MV-4-11 (cell line): ENCODE data around the gene RRM1.
A peak's percentile ranks its signal among the peaks of the same experiment; 100 is the strongest.

Experiments
- DNase-seq: peaks from one replicate; lab custom pipeline; 2025; lab: John Stamatoyannopoulos, UW

The RRM1 gene

DNA sequence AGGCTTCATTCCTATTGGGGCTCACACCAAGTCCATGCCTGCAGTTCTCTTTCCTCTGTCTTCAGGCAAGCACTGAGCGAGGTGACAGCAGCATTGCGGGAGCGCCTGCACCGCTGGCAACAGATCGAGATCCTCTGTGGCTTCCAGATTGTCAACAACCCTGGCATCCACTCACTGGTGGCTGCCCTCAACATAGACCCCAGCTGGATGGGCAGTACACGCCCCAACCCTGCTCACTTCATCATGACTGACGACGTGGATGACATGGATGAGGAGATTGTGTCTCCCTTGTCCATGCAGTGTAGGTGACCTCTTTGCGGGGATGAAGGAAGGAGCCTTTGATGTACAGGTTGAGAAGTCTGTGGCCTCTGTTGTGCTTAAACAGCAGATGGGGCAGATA is 11.4 kb upstream of the RRM1 start:
- DNase-seq, result no peak

DNA sequence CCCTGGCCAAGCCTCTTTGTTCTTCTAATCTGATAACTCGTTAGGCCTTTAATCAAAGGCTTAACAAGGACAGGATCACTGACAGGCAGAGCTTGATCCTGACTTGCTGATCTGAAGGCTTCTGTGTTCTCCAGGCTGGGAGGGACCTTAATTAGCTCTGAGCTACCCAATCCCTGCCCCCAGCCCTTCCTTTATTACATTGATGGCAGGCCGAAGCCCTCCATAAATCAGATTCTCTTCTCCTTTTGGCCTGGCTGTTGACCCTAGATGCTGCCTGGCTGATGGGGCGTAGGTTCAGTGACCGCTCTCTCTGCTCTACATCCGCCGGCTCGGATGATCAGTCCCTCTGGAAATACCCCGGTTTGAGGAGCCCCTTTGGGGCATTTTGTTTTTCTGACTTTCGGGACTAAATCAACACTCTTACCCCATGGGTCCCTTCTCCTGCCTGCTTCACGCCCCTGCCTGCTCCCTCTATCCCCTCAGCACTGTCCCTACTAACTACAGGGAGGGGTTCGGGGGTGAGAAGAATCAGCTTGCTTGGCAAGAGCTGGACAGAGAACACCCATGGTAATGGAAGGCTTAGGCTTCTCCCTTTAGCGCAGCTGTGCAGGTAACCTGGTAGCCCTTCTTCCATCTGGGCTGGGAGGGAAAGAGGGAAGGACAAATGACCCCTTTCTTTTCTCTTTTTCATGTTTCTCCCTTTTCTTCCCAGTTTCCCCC is 10.0 kb upstream of the RRM1 start:
- no peak for DNase-seq

DNA sequence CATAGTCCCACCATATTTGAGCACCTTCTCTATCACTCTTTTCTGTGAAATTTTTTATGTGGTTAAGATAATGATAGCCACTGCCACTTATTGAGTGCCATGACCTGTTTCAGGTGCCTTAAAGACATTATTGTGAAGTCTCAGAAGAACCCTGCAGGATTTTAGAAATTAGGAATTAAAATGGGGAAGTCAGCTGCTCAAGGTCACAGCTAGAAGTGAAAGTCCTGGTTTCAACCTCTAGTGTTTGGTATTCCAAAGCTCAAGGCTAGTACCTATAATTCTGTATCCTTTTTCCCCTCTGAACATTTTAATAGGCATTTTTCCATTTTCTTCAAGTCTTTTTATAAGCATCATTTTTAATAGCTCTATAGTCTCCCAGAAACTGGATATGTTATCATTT is 9.0 kb upstream of the RRM1 start:
- peak; percentile 8 for DNase-seq

DNA sequence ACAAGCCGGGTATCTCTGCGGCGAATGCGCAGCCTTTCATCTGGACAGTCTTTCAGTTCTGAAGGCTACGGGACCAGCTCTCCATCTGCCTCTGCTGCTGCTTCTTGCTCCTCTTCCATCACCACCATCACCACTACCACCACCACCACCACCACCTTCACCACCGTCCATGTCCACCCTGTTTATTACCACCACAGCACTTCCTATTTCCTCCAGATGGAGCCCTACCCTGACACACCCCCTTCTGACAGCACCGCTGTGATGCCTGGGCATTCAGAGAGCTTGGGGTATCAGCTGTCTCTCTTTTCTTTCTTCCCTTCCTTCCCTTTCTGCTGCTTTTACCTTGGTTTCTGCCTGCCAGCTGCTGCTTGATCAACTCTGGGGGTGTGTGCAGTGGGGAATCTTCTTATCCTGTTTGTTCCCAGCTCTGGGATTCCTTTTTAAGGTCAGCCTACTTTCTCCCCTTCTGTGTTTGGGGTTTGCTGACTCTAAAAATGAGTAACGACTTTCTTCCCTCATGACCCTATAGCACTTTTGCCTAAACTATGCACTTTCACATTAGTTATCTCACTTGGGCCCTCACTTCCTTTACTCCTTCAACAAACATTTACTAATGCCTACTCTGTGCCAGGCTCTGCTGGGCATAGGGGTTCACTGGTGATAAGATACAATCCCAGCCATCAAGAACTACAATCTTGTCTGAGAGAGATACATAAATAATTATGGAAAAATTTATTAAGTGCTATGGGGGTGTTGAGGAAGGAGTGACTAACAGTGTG is 7.8 kb upstream of the RRM1 start:
- no peak for DNase-seq

- DNase-seq, result no peak
Observed at GRCh38 chr11:4087551-4087950, 7.0 kb upstream of the RRM1 start.

- no peak for DNase-seq
Observed at GRCh38 chr11:4090258-4090657, 4.3 kb upstream of the RRM1 start.

- DNase-seq, result peak; percentile 70
Observed at GRCh38 chr11:4092026-4092425, 2.6 kb upstream of the RRM1 start.

DNA sequence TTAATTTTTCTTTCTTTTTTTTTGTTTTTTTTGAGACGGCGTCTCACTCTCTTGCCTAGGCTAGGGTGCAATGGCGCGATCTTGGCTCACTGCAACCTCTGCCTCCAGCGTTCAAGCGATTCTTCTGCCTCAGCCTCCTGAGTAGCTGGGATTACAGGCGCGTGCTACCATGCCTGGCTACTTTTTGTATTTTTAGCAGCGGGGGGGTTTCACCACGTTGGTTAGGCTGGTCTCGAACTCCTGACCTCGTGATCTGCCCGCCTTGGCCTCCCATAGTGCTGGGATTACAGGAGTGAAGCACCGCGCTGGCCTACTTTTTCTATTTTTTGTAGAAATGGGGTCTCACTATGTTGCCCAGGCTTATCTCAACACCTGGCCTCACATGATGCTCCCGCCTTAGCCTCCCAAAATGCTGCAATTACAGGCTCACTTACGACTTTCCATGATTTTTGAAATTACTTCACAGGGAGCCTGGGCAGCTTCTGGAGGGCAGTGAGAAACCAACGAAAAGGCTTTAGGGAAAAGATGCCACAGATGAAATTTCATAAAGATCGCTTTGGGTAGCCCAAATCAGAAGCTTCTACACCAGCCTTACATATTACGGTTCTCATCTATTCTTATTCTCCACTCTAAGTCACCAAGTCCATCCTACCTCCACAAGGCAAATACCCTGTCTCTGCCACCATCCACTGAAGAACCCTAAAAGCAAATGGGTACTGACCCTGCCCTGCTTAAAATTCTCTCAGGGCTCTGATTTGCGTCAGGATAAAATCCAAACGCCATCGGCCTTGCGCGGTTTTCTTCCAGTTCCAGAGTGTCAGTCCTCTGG is 866 bp upstream of the RRM1 start:
- DNase-seq, result no peak

DNA sequence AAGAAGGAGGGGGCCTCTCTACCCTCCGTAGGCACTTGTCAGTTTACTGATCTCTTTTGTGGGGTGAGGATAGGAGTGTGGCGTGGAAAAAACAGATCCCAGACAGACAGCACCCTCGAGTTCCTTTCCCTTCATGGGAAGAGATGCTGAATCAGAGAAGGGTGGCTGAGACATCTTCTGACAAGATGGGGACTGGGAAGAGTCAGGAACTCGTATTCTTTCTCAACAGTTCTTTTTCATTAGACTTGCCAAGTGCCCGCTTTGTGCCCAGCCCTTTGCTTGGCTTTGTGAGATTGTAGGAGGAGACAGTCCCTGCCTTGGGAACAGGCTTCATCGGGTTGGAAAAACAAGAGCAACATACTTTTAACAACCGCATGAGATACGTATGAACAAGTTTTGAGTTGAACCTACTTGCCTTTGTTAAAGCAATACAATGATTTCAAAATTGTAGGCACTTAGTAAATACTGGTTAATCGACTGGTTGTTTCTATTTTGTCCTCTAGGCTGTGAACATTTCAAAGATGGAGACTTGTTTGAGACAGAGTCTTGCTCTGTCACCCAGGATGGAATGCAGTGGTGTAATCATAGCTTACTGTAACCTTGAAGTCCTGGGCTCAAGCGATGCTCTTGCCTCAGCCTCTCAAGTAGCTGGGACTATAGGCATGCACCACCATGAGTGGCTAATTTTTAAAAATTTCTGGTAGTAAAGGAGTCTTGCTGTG is 1.1 kb downstream of the RRM1 start:
- no peak for DNase-seq

DNA sequence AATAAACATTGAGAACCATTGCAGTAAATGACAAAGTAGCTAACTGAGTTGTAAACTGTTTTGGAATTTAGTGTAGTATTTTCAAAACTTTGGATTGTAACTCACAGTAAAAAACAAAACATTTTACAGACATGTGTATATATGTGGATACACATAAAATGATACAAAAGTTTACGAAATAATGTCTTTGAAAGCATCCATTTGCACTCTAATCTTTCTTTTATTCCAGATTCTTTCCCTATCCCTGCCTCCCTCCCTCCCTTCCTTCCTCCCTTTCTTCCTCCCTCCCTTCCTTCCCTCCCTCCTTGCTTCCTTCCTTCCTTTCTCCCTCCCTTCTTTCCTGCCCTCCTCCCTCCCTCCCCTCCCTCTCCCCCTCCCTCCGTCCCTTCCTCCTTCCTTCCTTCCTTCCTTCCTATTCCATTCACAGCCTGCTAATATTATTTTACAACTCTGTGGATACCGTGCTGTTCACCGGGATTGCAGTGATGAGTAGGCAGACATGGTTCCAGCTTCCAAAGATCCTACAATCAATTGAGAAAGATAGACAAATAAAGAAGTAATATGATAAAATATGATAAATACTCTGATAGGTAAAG is 3.5 kb downstream of the RRM1 start:
- no peak for DNase-seq

- DNase-seq, result peak; percentile 30
Observed at GRCh38 chr11:4102711-4103110, 8.1 kb downstream of the RRM1 start.

- DNase-seq, result no peak
Observed at GRCh38 chr11:4103269-4103668, 8.7 kb downstream of the RRM1 start.

GRCh38 chr11:4105916-4106315 is 11.3 kb downstream of the RRM1 start:
- no peak for DNase-seq

GRCh38 chr11:4111834-4112233 is 17.2 kb downstream of the RRM1 start:
- DNase-seq, result no peak

- DNase-seq, result no peak
Observed at GRCh38 chr11:4115128-4115527, 20.5 kb downstream of the RRM1 start.

DNA sequence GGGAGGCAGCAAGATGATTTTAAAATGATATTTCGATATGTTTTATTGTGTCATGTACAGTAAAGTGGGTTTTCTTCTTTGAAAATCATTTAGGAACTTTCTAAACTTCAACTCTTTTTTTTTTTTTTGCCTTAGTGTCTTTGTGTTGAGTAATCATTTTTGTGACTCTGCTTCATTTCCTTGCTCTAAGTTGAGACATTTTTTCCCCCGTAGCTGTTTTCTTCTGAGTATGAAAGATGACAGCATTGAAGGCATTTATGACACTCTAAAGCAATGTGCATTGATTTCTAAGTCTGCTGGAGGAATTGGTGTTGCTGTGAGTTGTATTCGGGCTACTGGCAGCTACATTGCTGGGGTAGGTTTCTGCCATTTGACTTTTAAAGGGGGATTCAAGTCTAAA is 23.5 kb downstream of the RRM1 start:
- no peak for DNase-seq

DNA sequence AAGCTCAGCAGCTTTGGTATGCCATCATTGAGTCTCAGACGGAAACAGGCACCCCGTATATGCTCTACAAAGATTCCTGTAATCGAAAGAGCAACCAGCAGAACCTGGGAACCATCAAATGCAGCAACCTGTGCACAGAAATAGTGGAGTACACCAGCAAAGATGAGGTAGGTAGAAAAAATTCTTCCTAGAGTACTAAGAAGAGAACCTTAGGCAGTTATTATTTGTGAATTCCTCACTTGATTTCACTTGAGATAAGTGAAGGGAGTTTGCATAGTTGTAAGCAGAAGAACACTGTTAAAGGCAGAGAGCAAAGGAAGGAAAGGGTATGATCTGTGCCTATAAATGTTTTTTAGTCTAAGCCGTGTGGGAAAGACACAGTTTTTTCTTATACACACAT is 28.6 kb downstream of the RRM1 start:
- no peak for DNase-seq

DNA sequence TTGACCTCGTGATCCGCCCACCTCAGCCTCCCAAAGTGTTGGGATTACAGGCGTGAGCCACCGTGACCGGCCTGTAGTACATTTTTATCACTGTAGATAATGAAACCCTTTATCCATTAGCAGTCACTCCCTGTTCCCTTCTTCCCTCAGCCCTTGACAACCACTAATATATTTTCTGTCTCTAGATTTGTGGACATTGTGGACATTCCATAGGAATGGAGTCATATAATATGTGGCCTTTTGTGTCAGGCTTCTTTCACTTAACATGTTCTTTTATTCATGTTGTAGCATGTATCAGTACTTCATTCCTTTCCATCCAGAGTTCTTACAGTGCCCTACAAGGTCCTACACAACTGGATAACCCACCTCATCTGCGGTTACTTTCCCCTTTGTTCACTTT is 30.5 kb downstream of the RRM1 start:
- DNase-seq, result no peak

DNA sequence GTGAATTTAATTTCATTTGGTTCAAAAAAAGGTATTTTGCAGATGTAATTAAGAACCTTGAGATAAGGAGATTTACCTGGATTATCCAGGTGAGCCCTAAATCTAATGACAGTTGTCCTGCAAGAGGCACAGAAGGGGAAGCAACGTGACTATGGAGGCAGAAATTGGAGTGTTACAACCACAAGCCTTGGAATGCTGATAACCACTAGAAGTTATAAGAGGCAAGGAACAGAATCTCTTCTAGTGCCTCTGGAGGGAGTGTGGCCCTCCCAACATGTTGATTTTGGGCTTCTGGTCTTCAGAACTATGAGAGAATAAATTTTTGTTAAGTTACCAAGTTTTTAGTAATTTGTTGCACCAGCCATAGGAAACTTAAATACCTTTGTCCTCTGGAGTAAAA is 32.8 kb downstream of the RRM1 start:
- DNase-seq, result no peak

- DNase-seq, result peak; percentile 21
Observed at GRCh38 chr11:4130219-4130618, 35.6 kb downstream of the RRM1 start.

DNA sequence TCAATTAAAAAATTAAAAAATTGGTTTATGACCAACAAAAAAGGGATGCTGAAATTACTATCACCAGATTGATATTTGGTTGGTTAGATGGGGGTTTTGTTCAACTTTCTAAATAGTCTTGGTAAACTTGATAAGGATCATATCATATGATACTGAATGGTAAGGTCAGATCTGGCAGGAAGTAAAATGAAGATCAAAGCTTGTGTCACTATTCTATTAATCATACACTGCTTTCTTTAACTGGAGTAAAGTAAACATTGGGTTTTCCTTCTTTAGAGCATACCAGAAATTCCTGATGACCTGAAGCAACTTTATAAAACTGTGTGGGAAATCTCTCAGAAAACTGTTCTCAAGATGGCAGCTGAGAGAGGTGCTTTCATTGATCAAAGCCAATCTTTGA is 40.2 kb downstream of the RRM1 start:
- no peak for DNase-seq

GRCh38 chr11:4138497-4138896 is 43.9 kb downstream of the RRM1 start:
- DNase-seq, result no peak
